HG03045 (cell line): Measurements from ENCODE around the gene GJA9.
"Not testable (repeated sequence)": the region's sequence is repeated elsewhere in the genome, so short reads cannot be mapped to it uniquely, and the experiment has no call there.

Experiments used
- ATAC-seq: cut with Tn5 transposase; IDR thresholded peaks from one replicate; pipeline ENCODE4 v1.9.1; 2021; ENCODE audit warnings: mild to moderate bottlenecking, moderate library complexity; ENCODE audit not compliant: unreplicated experiment

The GJA9 gene

GRCh38 chr1:38881487-38881886 lies at the start of gene GJA9:
GJA9 (minus strand) TSS chr1:38881587; CDS start chr1:38876098, 5,489 bp downstream.
- ATAC-seq, result no peak

GRCh38 chr1:38929476-38929875 lies 48.1 kb upstream of the GJA9 start:
- ATAC-seq, result no peak

- ATAC-seq, result no peak
Measured at GRCh38 chr1:38929054-38929453, 47.7 kb upstream of the GJA9 start.

GRCh38 chr1:38926091-38926490 lies 44.7 kb upstream of the GJA9 start:
- ATAC-seq, result no peak

- ATAC-seq, result no peak
Measured at GRCh38 chr1:38925391-38925790, 44.0 kb upstream of the GJA9 start.

GRCh38 chr1:38923607-38924006 lies 42.2 kb upstream of the GJA9 start:
- no peak for ATAC-seq

- ATAC-seq, result no peak
Measured at GRCh38 chr1:38919130-38919529, 37.7 kb upstream of the GJA9 start.

GRCh38 chr1:38918568-38918967 lies 37.2 kb upstream of the GJA9 start:
- ATAC-seq, result no peak

GRCh38 chr1:38917772-38918171 lies 36.4 kb upstream of the GJA9 start:
- no peak for ATAC-seq

- no peak for ATAC-seq
Measured at GRCh38 chr1:38917337-38917736, 36.0 kb upstream of the GJA9 start.

- no peak for ATAC-seq
Measured at GRCh38 chr1:38915352-38915948, 34.1 kb upstream of the GJA9 start.

GRCh38 chr1:38914908-38915307 lies 33.5 kb upstream of the GJA9 start:
- ATAC-seq, result not testable (repeated sequence)

GRCh38 chr1:38908821-38909220 lies 27.4 kb upstream of the GJA9 start:
- no peak for ATAC-seq

GRCh38 chr1:38905985-38906384 lies 24.6 kb upstream of the GJA9 start:
- ATAC-seq, result no peak

GRCh38 chr1:38899560-38899959 lies 18.2 kb upstream of the GJA9 start:
- no peak for ATAC-seq

GRCh38 chr1:38898653-38899230 lies 17.4 kb upstream of the GJA9 start:
- ATAC-seq, result no peak

GRCh38 chr1:38896169-38896568 lies 14.8 kb upstream of the GJA9 start:
- no peak for ATAC-seq

- ATAC-seq, result no peak
Measured at GRCh38 chr1:38892976-38893375, 11.6 kb upstream of the GJA9 start.

- no peak for ATAC-seq
Measured at GRCh38 chr1:38891753-38892152, 10.4 kb upstream of the GJA9 start.

- ATAC-seq, result no peak
Measured at GRCh38 chr1:38889589-38889988, 8.2 kb upstream of the GJA9 start.

GRCh38 chr1:38888423-38889333 lies 7.3 kb upstream of the GJA9 start:
- ATAC-seq, result no peak

- ATAC-seq, result no peak
Measured at GRCh38 chr1:38885092-38885491, 3.7 kb upstream of the GJA9 start.
